Right lobe of liver (tissue), 6 donors: ENCODE data around the gene ULBP3. TPM values are rescaled to one million over a fixed set of nuclear protein-coding genes. Genes with fewer than 3 reads are reported as not detected.

ENCODE experiments used
- ATAC-seq, 4 donors: fragments of 200-7000 bp; cut with Tn5 transposase; one replicate each; pipeline ENCODE4 v1.9.1; 2020; ENCODE audit warnings: mild to moderate bottlenecking in 4 of 4, moderate library complexity in 4 of 4
- DNase-seq, 3 donors: peaks; one replicate each; pipeline ENCODE4 v3.0.0-alpha.2; 2020
- H3K27ac ChIP-seq, 3 donors: fragments of 200-600 bp; one replicate each; pipeline ENCODE4 v1.8.0; 2022
- H3K27me3 ChIP-seq, 2 donors: fragments of 200-600 bp; one replicate each; pipeline ENCODE4 v1.8.0; 2022
- H3K36me3 ChIP-seq, 4 donors: fragments of 200-600 bp; sonication (generic) in 1 of 4; one replicate each; pipeline versions ENCODE4 v1.5.1 to v1.8.0; 2017 to 2022; ENCODE audit warnings: control low read depth in 1 of 4
- H3K4me1 ChIP-seq, 4 donors: fragments of 200-600 bp; sonication (generic) in 1 of 4; one replicate each; pipeline versions ENCODE4 v1.5.1 to v1.8.0; 2017 to 2022; ENCODE audit warnings: control low read depth in 1 of 4
- H3K4me3 ChIP-seq, 3 donors: fragments of 200-600 bp; one replicate each; pipeline ENCODE4 v1.8.0; 2022
- H3K9me3 ChIP-seq, 4 donors: fragments of 200-600 bp; sonication (generic) in 1 of 4; one replicate each; pipeline versions ENCODE4 v1.5.1 to v1.8.0; 2017 to 2022; ENCODE audit warnings: control low read depth in 1 of 4
- POLR2A ChIP-seq: fragments of 450-650 bp; IDR thresholded peaks from one replicate; pipeline ENCODE4 v1.6.1; 2017; ENCODE audit warnings: antibody characterized with exemption, mild to moderate bottlenecking
- WGBS: methylation state at CpG from one replicate; pipeline ENCODE4 v1.1.6; 2018; ENCODE audit warnings: low coverage, low lambda C conversion rate; ENCODE audit not compliant: insufficient coverage; ENCODE audit errors: missing lambda C conversion rate; 5-methylcytosine and 5-hydroxymethylcytosine counted together
- intact Hi-C, 2 donors: fragments of 100-400 bp; cut with DNase I; formaldehyde crosslinking; loops; one replicate each; pipeline versions ENCODE4 v1.11.2 to v1.14.1; 2022
- total RNA-seq, 6 experiments: library from RNA; depleted of rRNA in 2 of 6; stranded (reverse); fragments of >200 nt in 2 of 6; fragmentation: NEBNext Ultra II Directional in 3 of 6; extraction: Animal tissue kit (Norgen Biotek cat#: 25700) in 3 of 6; gene quantifications; one replicate each; pipeline versions ENCODE4 v1.1.0 to v1.2.4, GENCODE V29; 2016 to 2023
- TF ChIP-seq, protein P1 (sequence below), 4 donors: fragments of 200-600 bp in 3 of 4; fragments of 450-650 bp in 1 of 4; IDR thresholded peaks; one replicate each; pipeline versions ENCODE4 v1.5.1 to v1.8.0; 2016 to 2022; ENCODE audit warnings: antibody characterized with exemption in 4 of 4, mild to moderate bottlenecking in 2 of 4
- donor health status: DM: no; HTN: yes; CAD: no.
- donor health status: DM: no; HTN: no; CAD: no.
- donor health status: DM: no; HTN: no; CAD: no.
- donor health status: DM: no; HTN: yes; CAD: no.
- donor health status: DM: no; HTN: yes; CAD: no.

The ULBP3 gene
- total RNA-seq, 6 experiments from 2014 or later: 0.34 to 1.7 (median 0.89) TPM

DNA sequence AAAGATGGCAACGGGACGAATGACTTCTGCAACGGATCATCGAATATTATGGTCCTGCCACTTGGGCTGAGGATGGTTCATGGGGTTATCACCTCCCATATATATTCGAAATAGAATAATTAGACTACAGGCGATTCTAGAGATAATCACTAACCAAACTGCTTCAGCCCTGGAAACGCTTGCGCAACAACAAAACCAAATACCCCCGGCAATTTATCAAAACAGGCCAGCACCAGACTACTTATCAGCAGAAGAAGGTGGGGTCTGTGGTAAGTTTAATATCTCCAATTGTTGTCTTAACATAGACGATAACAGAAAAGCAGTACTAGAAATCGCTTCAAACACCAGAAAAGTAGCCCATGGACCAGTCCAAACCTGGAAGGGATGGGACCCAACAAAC lies 31.0 kb upstream of the ULBP3 start:
- no peak for ATAC-seq
- no peaks in the 10 kb centered on the region for H3K4me1 ChIP-seq
- no peaks in the 10 kb centered on the region for H3K9me3 ChIP-seq
- H3K4me3 ChIP-seq: no peak overlapping the region
- intact Hi-C loops: no loop called here
- 87% methylated on average over 11 of the region's 11 CpGs for WGBS
- DNase-seq: no peak
- H3K27ac ChIP-seq: no peak overlapping the region
- TF ChIP-seq, protein P1, sequence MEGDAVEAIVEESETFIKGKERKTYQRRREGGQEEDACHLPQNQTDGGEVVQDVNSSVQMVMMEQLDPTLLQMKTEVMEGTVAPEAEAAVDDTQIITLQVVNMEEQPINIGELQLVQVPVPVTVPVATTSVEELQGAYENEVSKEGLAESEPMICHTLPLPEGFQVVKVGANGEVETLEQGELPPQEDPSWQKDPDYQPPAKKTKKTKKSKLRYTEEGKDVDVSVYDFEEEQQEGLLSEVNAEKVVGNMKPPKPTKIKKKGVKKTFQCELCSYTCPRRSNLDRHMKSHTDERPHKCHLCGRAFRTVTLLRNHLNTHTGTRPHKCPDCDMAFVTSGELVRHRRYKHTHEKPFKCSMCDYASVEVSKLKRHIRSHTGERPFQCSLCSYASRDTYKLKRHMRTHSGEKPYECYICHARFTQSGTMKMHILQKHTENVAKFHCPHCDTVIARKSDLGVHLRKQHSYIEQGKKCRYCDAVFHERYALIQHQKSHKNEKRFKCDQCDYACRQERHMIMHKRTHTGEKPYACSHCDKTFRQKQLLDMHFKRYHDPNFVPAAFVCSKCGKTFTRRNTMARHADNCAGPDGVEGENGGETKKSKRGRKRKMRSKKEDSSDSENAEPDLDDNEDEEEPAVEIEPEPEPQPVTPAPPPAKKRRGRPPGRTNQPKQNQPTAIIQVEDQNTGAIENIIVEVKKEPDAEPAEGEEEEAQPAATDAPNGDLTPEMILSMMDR (IDR thresholded peaks at IDR 0.05): no peak
- no peak for TF ChIP-seq POLR2A
- no peaks in the 10 kb centered on the region for H3K27me3 ChIP-seq
- no peaks in the 10 kb centered on the region for H3K36me3 ChIP-seq

DNA sequence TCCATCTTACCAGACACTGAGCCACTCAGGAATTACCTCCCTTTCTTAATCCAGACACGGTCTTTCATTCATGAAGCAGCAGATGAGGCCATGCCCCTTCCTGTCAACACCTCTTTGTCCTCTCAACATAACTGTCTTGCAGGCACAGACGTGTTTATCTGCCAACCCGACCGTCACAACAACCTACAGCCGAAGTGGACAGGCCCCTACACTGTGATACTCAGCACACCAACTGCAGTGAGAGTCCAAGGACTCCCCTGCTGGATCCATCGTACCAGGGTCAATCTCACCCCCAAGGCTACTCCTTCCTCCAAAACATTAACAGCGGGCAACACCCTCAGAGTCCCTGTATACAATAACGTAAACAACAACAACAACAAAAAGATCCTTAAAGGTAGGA lies 30.6 kb upstream of the ULBP3 start:
- Histone ChIP-seq H3K27me3 (no peaks in the 10 kb centered on the region), H3K9me3 (no peaks in the 10 kb centered on the region), H3K36me3 (no peaks in the 10 kb centered on the region), H3K27ac (no peak overlapping the region), H3K4me3 (no peak overlapping the region), H3K4me1 (no peaks in the 10 kb centered on the region)
- intact Hi-C loops: no loop called here
- ATAC-seq (no peak), DNase-seq (no peak)
- no peak for TF ChIP-seq POLR2A
- TF ChIP-seq, protein P1 (IDR thresholded peaks at IDR 0.05): no peak
- WGBS: 74% methylated on average over 8 of the region's 8 CpGs

DNA sequence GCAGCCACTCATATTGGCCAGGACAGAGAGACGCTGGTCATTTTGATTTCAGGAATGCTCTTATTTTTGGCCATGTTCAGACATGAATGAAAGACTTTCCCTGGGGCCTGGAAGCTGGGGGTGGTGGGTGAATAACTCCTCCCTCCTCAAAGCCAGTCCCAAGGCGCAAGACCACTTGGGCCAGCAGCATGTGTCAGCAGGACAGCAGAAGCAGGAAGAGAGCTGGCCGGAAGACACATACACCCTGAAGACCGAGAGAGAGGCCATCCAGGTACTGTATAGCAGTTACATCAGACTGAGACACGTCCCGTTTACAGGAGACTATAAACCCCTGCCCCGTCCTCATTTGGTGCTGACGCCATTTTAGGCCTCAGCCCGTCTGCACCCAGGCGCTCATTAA lies 29.2 kb upstream of the ULBP3 start:
- WGBS: 90% methylated on average over 2 of the region's 10 CpGs
- H3K27me3 ChIP-seq: no peaks in the 10 kb centered on the region

DNA sequence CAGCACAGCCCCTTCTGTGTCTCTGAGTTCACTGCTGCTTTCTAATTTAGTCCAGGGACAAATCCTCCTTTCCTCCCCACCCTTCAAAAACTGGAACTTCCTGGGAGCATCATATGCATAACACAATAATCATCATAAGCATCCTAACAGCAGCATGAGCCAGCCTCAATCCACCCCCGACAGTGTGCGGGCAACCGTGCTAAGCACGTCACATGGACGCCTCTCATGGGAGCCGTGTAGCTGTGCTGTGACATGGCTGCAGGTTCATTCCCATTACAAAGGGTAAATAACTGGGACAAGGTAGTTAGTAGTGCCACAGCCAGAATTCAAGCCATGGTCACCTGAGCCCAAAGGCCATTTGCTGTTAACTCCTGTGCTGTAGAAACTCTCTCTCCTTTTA lies 24.5 kb upstream of the ULBP3 start:
- H3K4me3 ChIP-seq: no peak overlapping the region
- no peaks in the 10 kb centered on the region for H3K9me3 ChIP-seq
- TF ChIP-seq, protein P1 (IDR thresholded peaks at IDR 0.05): no peak
- TF ChIP-seq POLR2A: no peak
- ATAC-seq (no peak), DNase-seq (no peak)
- no peaks in the 10 kb centered on the region for H3K36me3 ChIP-seq
- H3K27ac ChIP-seq: no peak overlapping the region
- intact Hi-C loops: no loop called here
- no peaks in the 10 kb centered on the region for H3K4me1 ChIP-seq
- 83% methylated on average over 1 of the region's 6 CpGs for WGBS
- H3K27me3 ChIP-seq: no peaks in the 10 kb centered on the region

More for the DNA sequence above, 29.2 kb upstream of the ULBP3 start:
- no peak for TF ChIP-seq POLR2A
- TF ChIP-seq, protein P1 (IDR thresholded peaks at IDR 0.05): no peak
- H3K4me1 ChIP-seq: no peaks in the 10 kb centered on the region
- intact Hi-C loops: no loop called here
- no peak for DNase-seq
- ATAC-seq: no peak
- no peak overlapping the region for H3K4me3 ChIP-seq
- H3K27ac ChIP-seq: no peak overlapping the region
- H3K9me3 ChIP-seq: no peaks in the 10 kb centered on the region
- H3K36me3 ChIP-seq: no peaks in the 10 kb centered on the region

DNA sequence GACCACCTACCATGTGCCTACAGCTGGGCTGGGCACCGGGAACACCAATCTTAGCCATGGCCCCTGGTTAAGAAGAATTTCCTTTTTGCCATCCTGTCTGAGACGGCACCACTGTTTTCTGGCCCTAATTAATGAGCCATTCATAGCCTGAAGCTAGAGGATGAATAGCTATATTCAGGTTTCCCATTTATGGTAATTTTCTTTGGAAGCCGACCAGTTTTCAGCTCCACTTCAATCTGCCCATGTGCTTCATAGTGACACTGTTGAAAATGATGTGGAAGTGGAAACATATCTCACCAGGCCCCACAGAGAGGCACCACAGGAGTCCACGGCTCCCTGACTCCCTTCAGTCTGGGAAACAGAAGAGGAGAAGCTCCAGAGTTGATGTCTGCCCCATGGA lies 22.6 kb upstream of the ULBP3 start:
- WGBS: 55% methylated on average over 4 of the region's 4 CpGs
- TF ChIP-seq, protein P1 (IDR thresholded peaks at IDR 0.05): no peak
- TF ChIP-seq POLR2A: no peak
- no peak for DNase-seq
- Histone ChIP-seq H3K4me3 (no peak overlapping the region), H3K27me3 (no peaks in the 10 kb centered on the region), H3K27ac (no peak overlapping the region), H3K9me3 (no peaks in the 10 kb centered on the region), H3K36me3 (no peaks in the 10 kb centered on the region), H3K4me1 (no peaks in the 10 kb centered on the region)
- intact Hi-C loops: no loop called here
- ATAC-seq: no peak
